ENCODE results near the gene TTI1.

TTI1 gene

DNA sequence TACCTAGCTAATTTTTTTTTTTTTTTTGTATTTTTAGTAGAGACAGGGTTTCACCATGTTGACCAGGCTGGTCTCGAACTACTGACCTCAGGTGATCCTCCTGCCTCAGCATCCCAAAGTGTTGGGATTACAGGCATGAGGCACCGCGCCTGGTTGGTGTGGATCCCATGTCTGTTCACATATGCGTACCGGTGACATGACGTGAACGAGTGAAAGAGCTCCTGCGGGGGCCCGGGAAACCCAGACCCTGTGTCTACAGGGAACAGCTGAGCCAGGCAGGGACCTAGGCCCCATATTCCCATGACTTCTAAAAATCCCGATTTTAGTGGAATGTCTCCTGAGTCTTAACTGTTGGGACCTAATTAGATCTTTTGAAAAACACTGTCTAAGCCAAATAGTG lies 97.2 kb downstream of the TTI1 start:
- H3K4me3 ChIP-seq (ENCODE audit: low read depth, low read length), result no peak overlapping the region
- no peak for TF ChIP-seq CTCF (IDR thresholded peaks at IDR 0.05; ENCODE audit: low read depth, low read length)

DNA sequence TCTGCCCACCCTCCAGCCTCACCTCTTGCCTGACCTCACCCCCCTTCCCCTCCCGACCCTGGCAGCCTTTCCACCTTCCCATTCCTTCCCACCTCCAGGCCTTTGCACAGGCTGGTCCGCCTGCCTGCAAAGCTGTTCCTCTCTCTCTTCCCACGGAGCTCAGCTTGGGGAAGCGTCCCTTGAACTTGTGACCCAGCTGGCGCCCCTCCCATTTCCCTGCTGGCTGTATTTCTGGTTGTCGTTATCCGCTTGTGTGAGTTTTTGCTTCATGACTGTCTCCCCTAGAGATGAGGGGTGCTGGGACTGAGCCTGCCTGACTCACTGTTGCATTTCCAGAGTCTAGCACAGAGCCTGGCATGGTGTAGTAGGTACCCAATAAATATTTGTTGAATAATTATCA lies 97.8 kb downstream of the TTI1 start:
- TF ChIP-seq CTCF (IDR thresholded peaks at IDR 0.05; ENCODE audit: low read depth, low read length), result no peak
- H3K4me3 ChIP-seq (ENCODE audit: low read depth, low read length), result no peak overlapping the region

- H3K4me3 ChIP-seq (ENCODE audit: low read depth, low read length), result no peak overlapping the region
- TF ChIP-seq CTCF (IDR thresholded peaks at IDR 0.05; ENCODE audit: low read depth, low read length), result no peak
Observed at GRCh38 chr20:37934634-37935375, 98.5 kb downstream of the TTI1 start.

DNA sequence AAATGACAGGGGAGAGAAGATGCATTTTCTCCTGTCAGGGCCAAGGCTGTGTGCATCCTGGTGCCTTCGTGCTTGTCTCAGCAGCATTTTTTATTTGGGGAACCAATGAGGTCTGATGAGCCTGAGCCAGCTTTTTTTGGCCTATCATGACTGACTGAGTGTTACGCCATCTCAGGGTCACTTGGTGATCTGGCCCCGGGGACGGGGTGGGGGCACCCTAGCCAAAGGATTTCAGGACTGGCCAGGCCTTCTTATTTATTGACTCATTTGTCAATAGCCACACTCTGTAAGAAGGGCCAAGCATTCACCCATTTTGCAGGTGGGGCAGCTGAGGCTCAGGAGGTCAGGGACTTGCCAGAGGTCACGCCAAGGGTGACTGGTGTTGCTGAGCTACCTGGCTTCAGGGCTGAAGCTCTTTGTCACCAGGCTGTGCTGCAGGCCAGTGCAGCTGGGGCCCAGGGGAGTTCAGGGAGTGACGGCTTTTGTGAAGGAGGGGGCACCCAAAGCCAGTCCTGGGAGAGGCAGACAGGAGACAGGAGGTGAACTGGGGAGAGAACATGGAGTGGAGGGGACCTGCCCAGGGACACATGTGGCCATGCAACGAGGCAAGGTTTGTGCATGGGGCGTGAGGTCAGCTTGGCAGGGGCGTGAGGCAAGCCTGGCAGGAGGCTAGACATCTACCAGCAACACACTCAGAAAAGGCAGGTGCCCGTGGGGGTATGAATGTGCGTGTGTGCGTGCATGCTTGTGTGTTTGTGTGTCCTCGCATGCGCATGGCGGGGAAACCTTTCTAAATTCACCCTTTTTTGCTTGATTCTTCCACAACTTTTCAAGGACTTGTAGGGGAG lies 99.2 kb downstream of the TTI1 start:
- TF ChIP-seq CTCF (IDR thresholded peaks at IDR 0.05; ENCODE audit: low read depth, low read length), result no peak
- H3K4me3 ChIP-seq (ENCODE audit: low read depth, low read length), result no peak overlapping the region
